B cell (primary cell): ENCODE results near the gene CTRL. TPM values are rescaled to one million over a fixed set of nuclear protein-coding genes. Genes with fewer than 3 reads are reported as not detected.
A peak's percentile ranks its signal among the peaks of the same experiment; 100 is the strongest.

Experiments used
- ATAC-seq: fragments of 200-7000 bp; cut with Tn5 transposase; one replicate; pipeline ENCODE4 v1.10.0; 2021; ENCODE audit warnings: low read depth, mild to moderate bottlenecking, moderate number of reproducible peaks, moderate library complexity
- CTCF ChIA-PET: fragments of 350-600 bp; sonication (Branson Sonifier 250); formaldehyde crosslinking; loops from one replicate; lab custom pipeline; 2021; ENCODE audit warnings: antibody characterized with exemption, inconsistent platforms; lab: Charles Lee
- POLR2A ChIA-PET: fragments of 350-600 bp; sonication (Branson Sonifier 250); formaldehyde crosslinking; loops from one replicate; lab custom pipeline; 2021; ENCODE audit warnings: antibody characterized with exemption; lab: Charles Lee
- DNase-seq: peaks from one replicate; pipeline ENCODE4 v3.0.0; 2013
- H2AFZ ChIP-seq: 2 replicates; pipeline ENCODE4 v1.6.1; 2012; ENCODE audit warnings: mild to moderate bottlenecking, low read depth, low read length; ENCODE audit not compliant: insufficient read depth, poor library complexity, severe bottlenecking
- H3K27ac ChIP-seq, 2 donors: 1 replicate in 1 of 2; 2 replicates in 1 of 2; pipeline ENCODE4 v1.5.1; 2012 to 2013; ENCODE audit warnings: low read length in 2 of 2, mild to moderate bottlenecking in 2 of 2, moderate library complexity in 1 of 2
- H3K27me3 ChIP-seq, 4 experiments: fragments of 200-600 bp in 1 of 4; sonication (generic) in 1 of 4; replicated peaks in 1 of 4; 1 replicate in 2 of 4; 2 replicates in 2 of 4; pipeline versions ENCODE4 v1.6.1 to v1.7.0; 2013 to 2016; ENCODE audit warnings: low read length in 3 of 4, mild to moderate bottlenecking in 2 of 4, mixed read lengths in 1 of 4, moderate library complexity in 1 of 4; ENCODE audit not compliant: insufficient read depth in 4 of 4, control insufficient read depth in 3 of 4; ENCODE audit errors: control extremely low read depth in 1 of 4
- H3K36me3 ChIP-seq, 2 experiments: replicated peaks in 1 of 2; 1 replicate in 1 of 2; 2 replicates in 1 of 2; pipeline versions ENCODE4 v1.6.1 to v1.7.1; 2013; ENCODE audit warnings: low read length in 1 of 2; ENCODE audit not compliant: insufficient read depth in 2 of 2, control insufficient read depth in 1 of 2; ENCODE audit errors: control extremely low read depth in 1 of 2, extremely low read depth in 1 of 2
- H3K4me1 ChIP-seq, 2 donors: fragments of 200-600 bp in 1 of 2; sonication (generic) in 1 of 2; 1 replicate in 1 of 2; 2 replicates in 1 of 2; pipeline versions ENCODE4 v1.5.1 to v1.6.1; 2013 to 2017; ENCODE audit warnings: low read length in 2 of 2; ENCODE audit not compliant: control insufficient read depth in 2 of 2, insufficient read depth in 2 of 2
- H3K4me2 ChIP-seq: replicated peaks from 2 replicates; pipeline ENCODE3; 2012; ENCODE audit warnings: mild to moderate bottlenecking, low read depth, low read length; ENCODE audit not compliant: poor library complexity, severe bottlenecking
- H3K4me3 ChIP-seq, 5 experiments: fragments of 200-600 bp in 1 of 5; sonication (generic) in 1 of 5; 1 replicate in 3 of 5; 2 replicates in 2 of 5; pipeline versions ENCODE4 v1.5.1 to v1.7.0; 2011 to 2016; ENCODE audit warnings: low read length in 4 of 5, mild to moderate bottlenecking in 4 of 5, low read depth in 2 of 5, control low read depth in 1 of 5, moderate library complexity in 1 of 5; ENCODE audit not compliant: insufficient read depth in 1 of 5; ENCODE audit errors: control extremely low read depth in 1 of 5, extremely low read depth in 1 of 5
- H3K79me2 ChIP-seq: fragments of 200-600 bp; sonication (generic); one replicate; pipeline ENCODE4 v1.6.0; 2016; ENCODE audit warnings: low read length; ENCODE audit not compliant: control insufficient read depth, insufficient read depth
- H3K9ac ChIP-seq: fragments of 200-600 bp; sonication (generic); 2 replicates; pipeline ENCODE4 v1.6.1; 2017; ENCODE audit warnings: mild to moderate bottlenecking, low read length, moderate library complexity
- H3K9me3 ChIP-seq, 3 donors: one replicate each; pipeline versions ENCODE4 v1.6.1 to v1.7.1; 2013; ENCODE audit warnings: low read length in 2 of 3; ENCODE audit not compliant: control insufficient read depth in 2 of 3, insufficient read depth in 1 of 3; ENCODE audit errors: control extremely low read depth in 1 of 3
- H4K20me1 ChIP-seq: 2 replicates; pipeline ENCODE4 v1.6.0; 2012; ENCODE audit warnings: mild to moderate bottlenecking, low read length; ENCODE audit not compliant: insufficient read depth, control insufficient read depth, poor library complexity, severe bottlenecking
- H3K27ac Mint-ChIP-seq: one replicate; pipeline ENCODE4 v1.8.0; 2021; ENCODE audit warnings: mixed read lengths
- H3K27me3 Mint-ChIP-seq: one replicate; pipeline ENCODE4 v1.8.0; 2021; ENCODE audit warnings: mixed read lengths
- H3K4me1 Mint-ChIP-seq: one replicate; pipeline ENCODE4 v1.8.0; 2021; ENCODE audit warnings: mixed read lengths
- H3K4me3 Mint-ChIP-seq: one replicate; pipeline ENCODE4 v1.8.0; 2021; ENCODE audit warnings: mixed read lengths
- H3K9me3 Mint-ChIP-seq: one replicate; pipeline ENCODE4 v1.8.0; 2022; ENCODE audit warnings: mixed read lengths; ENCODE audit not compliant: insufficient read depth
- CTCF ChIP-seq: fragments of 200-600 bp; IDR thresholded peaks from one replicate; pipeline ENCODE4 v1.8.0; 2022; ENCODE audit warnings: antibody characterized with exemption, mild to moderate bottlenecking
- EZH2 ChIP-seq: IDR thresholded peaks from 2 replicates; pipeline ENCODE4 v1.6.1; 2012; ENCODE audit warnings: borderline replicate concordance, low read depth, mild to moderate bottlenecking, moderate library complexity, low read length; ENCODE audit not compliant: insufficient read depth, poor library complexity, severe bottlenecking
- WGBS: methylation state at CpG from one replicate; pipeline ENCODE4 v1.1.5; 2013; ENCODE audit warnings: missing lambda C conversion rate; ENCODE audit not compliant: insufficient coverage; 5-methylcytosine and 5-hydroxymethylcytosine counted together
- intact Hi-C: fragments of 100-400 bp; cut with micrococcal nuclease; formaldehyde crosslinking; loops from one replicate; pipeline ENCODE4 v1.10.0; 2022
- polyA plus RNA-seq: library from polyadenylated mRNA; depleted of rRNA; stranded (reverse); fragments of >200 nt; gene quantifications from 2 replicates; pipeline ENCODE4 v1.2.3, GENCODE V29; 2012
- total RNA-seq, 2 donors: library from RNA; stranded (reverse); fragments of 120-200 nt in 1 of 2; gene quantifications; 1 replicate in 1 of 2; 2 replicates in 1 of 2; pipeline versions ENCODE4 v1.2.3 to v1.2.4, GENCODE V29; 2013 to 2022

CTRL gene
- total and polyA plus RNA-seq, 2 donors (not counting 1 experiment from before 2014, with no cell fraction given) = 5.8 to 19.0 TPM

DNA sequence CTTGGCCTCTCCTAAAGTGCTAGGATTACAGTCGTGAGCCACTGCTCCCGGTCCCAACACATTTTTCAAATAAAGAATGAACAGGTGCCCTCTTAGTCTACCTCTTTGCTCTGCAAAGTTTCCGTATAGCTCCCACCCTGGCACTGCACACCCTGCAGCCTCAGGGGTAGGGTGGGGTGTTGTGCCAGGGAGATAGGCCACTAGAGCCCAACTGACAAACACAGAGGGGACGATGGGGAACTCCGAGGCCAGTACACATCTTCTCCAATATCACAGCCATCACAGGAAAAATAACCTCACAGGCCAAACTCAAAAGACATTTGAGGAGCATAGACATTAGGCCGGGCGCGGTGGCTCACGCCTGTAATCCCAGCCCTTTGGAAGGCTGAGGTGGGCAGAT is 39.4 kb upstream of the CTRL start:
- no peak for DNase-seq
- no peaks in the 10 kb centered on the region for H3K9me3 Mint-ChIP-seq
- 100% methylated on average over 7 of the region's 9 CpGs for WGBS
- H3K27me3 Mint-ChIP-seq = no peaks in the 10 kb centered on the region
- H2AFZ ChIP-seq = no peak overlapping the region
- intact Hi-C loops = no loop called here
- no peak overlapping the region for H3K9ac ChIP-seq
- TF ChIP-seq CTCF (no peak), EZH2 (no peak)
- no peaks in the 10 kb centered on the region for H3K9me3 ChIP-seq
- H3K79me2 ChIP-seq = peaks cover 14% of the 10 kb centered on the region
- H3K4me2 ChIP-seq = no peak overlapping the region
- H3K4me3 ChIP-seq = no peak overlapping the region
- ATAC-seq = no peak
- peaks cover 8% of the 10 kb centered on the region for H4K20me1 ChIP-seq
- H3K27ac Mint-ChIP-seq = peak overlapping the region; percentile 26
- H3K4me3 Mint-ChIP-seq = peak overlapping the region; percentile 5
- no peaks in the 10 kb centered on the region for H3K27me3 ChIP-seq
- no peaks in the 10 kb centered on the region for H3K36me3 ChIP-seq
- POLR2A ChIA-PET = no interaction called here
- CTCF ChIA-PET = interaction anchor here (0.9 to 1.0 kb wide), 2 partner anchors 15 to 30 kb away, joined by 3 read pairs; no protein-coding TSS in a partner anchor
- H3K27ac ChIP-seq = no peak overlapping the region
- H3K4me1 ChIP-seq = peaks cover 10 to 25% of the 10 kb centered on the region in 2 donors
- peaks cover 23% of the 10 kb centered on the region for H3K4me1 Mint-ChIP-seq

GRCh38 chr16:67969254-67970039 is 37.8 kb upstream of the CTRL start:
- Histone ChIP-seq H3K4me3 (peak overlapping the region; percentile 13 to 95 (median 80)), H3K27me3 (no peaks in the 10 kb centered on the region), H3K27ac (no peak overlapping the region), H3K79me2 (peaks cover 14% of the 10 kb centered on the region), H3K9ac (peak overlapping the region; percentile 82), H2AFZ (peak overlapping the region; percentile 80), H3K4me2 (peak overlapping the region; percentile 100), H3K36me3 (no peaks in the 10 kb centered on the region), H3K9me3 (no peaks in the 10 kb centered on the region), H4K20me1 (peaks cover 8% of the 10 kb centered on the region), H3K4me1 (peaks cover 10 to 19% of the 10 kb centered on the region in 2 donors)
- ChIA-PET CTCF (interaction anchor here (1.0 to 3.2 kb wide), 2 partner anchors 32 to 86 kb away, joined by 3 to 11 read pairs; partner anchors contain the start of gene PSMB10), POLR2A (interaction anchor here (0.5 to 1.9 kb wide), 2 partner anchors 32 to 33 kb away, joined by 4 to 8 read pairs; partner anchors contain the start of gene PSMB10)
- no peaks in the 10 kb centered on the region for H3K27me3 Mint-ChIP-seq
- peak; percentile 55 for DNase-seq
- no peak for ATAC-seq
- H3K4me3 Mint-ChIP-seq = peak overlapping the region; percentile 88
- TF ChIP-seq CTCF (no peak), EZH2 (no peak)
- no peaks in the 10 kb centered on the region for H3K9me3 Mint-ChIP-seq
- peaks cover 20% of the 10 kb centered on the region for H3K4me1 Mint-ChIP-seq
- H3K27ac Mint-ChIP-seq = peak overlapping the region; percentile 64
- 61% methylated on average over 22 of the region's 40 CpGs for WGBS
- intact Hi-C loops = loop anchor here (10.0 kb wide), 1 partner anchor 255 kb away; no protein-coding TSS in a partner anchor
